22Rv1 (cell line): ENCODE results near the gene ZYG11B.

Source experiments
- CTCF ChIP-seq: fragments of 450-650 bp; IDR thresholded peaks from 2 replicates; pipeline ENCODE4 v1.5.1; 2017; ENCODE audit warnings: mild to moderate bottlenecking
- ZFX ChIP-seq: fragments of 450-650 bp; IDR thresholded peaks from 2 replicates; pipeline ENCODE4 v1.6.1; 2017; ENCODE audit warnings: antibody characterized with exemption, borderline replicate concordance

DNA sequence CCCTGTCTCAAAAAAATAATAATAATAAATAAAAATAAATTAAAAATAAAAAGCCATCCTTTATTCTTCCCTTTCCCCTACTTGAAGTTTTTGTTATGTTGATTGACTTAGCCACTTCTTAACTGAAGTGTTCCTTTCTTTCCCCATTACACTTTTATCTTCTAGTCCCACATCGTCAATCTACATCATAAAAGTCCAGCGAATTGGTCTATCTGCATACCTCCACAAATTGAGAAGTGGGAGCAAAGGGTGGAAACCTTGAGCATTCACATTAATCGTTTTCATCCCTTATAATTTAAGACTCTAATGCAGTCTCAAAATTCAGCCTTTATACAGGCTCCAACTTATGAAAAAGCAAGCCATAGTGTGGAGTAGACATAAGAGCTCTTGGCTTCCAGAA is 109.8 kb downstream of the ZYG11B start:
- TF ChIP-seq CTCF (no peak), ZFX (no peak)
